Measurements from ENCODE around the gene PLEKHG5.

The PLEKHG5 gene

GRCh38 chr1:6471086-6471969, 20.1 kb downstream of the PLEKHG5 start:
- TF ChIP-seq CTCF (IDR thresholded peaks at IDR 0.05), result no peak

GRCh38 chr1:6470132-6471085, 21.1 kb downstream of the PLEKHG5 start:
- TF ChIP-seq CTCF (IDR thresholded peaks at IDR 0.05), result no peak

- no peak for TF ChIP-seq CTCF (IDR thresholded peaks at IDR 0.05)
Measured at GRCh38 chr1:6468729-6469461, 22.6 kb downstream of the PLEKHG5 start.

- no peak for TF ChIP-seq CTCF (IDR thresholded peaks at IDR 0.05)
Measured at GRCh38 chr1:6467744-6468688, 23.5 kb downstream of the PLEKHG5 start.

- no peak for TF ChIP-seq CTCF (IDR thresholded peaks at IDR 0.05)
Measured at GRCh38 chr1:6467224-6467623, 24.2 kb downstream of the PLEKHG5 start.

GRCh38 chr1:6466751-6467150, 24.7 kb downstream of the PLEKHG5 start:
- TF ChIP-seq CTCF (IDR thresholded peaks at IDR 0.05), result no peak

All from LNCAP (cell line).